Erythroblast (primary cell): ENCODE results near the gene ADAMTS12.

Experiments used
- GATA1 ChIP-seq: IDR thresholded peaks from 2 replicates; pipeline ENCODE4 v1.6.1; 2011; ENCODE audit warnings: low read depth, mild to moderate bottlenecking, control low read depth, low read length, moderate library complexity
- POLR2A ChIP-seq: IDR thresholded peaks from 2 replicates; pipeline ENCODE4 v1.6.1; 2011; ENCODE audit warnings: mild to moderate bottlenecking, low read length

DNA sequence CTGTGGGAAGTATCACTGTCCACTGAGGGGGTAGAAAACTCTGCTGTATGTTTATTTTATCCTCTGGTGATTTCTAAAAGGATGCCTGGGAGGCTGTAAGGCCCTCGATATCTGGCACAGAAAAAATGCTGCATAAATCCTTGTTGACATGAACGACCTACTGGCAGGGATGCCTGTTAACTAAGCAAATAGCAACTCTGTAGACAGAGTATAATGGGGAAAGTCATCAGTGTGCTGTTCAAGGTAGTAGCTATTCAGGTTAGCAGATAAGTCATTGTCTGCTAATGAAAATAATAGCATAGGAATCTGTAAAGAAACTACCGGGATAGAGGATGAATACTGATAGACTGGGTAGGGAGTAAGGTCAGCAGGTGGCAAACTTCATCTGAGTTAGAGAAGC, 256.2 kb downstream of the ADAMTS12 start:
- no peak for TF ChIP-seq POLR2A
- no peak for TF ChIP-seq GATA1
